ENCODE results near the gene PRG3. TPM values are rescaled to one million over a fixed set of nuclear protein-coding genes. Genes with fewer than 3 reads are reported as not detected.

Gene PRG3
- total RNA-seq, 4 donors from 2014 or later, result not detected

DNA sequence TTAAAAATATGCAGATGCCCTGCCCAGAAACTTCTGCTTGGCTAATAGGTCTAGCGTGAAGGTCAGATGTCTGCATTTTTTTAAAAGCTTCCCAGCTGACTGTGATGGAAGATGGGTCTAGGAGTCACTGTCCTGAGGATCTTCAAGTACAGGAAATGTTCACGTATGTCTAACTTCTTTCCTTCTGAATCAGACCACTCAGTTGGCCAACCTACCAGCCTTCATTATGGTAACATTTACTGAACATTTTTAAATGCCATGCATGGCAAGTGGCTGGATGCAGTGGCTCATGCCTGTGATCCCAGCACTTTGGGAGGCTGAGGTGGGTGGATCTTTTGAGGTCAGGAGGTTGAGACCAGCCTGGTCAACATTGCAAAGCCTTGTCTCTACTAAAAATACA, 10.6 kb upstream of the PRG3 start:
- Histone ChIP-seq H3K4me1 (no peaks in the 10 kb centered on the region), H3K4me3 (no peak overlapping the region), H3K27ac (replicated peaks in 1 of 4) (no peak overlapping the region), H3K36me3 (no peaks in the 10 kb centered on the region), H3K9me3 (no peaks in the 10 kb centered on the region), H3K27me3 (peaks cover 0 to 13% (median 0%) of the 10 kb centered on the region in 4 donors)
- TF ChIP-seq EP300 (IDR thresholded peaks at IDR 0.05) (no peak), POLR2AphosphoS5 (IDR thresholded peaks at IDR 0.05) (no peak), CTCF (IDR thresholded peaks at IDR 0.05) (no peak), POLR2A (IDR thresholded peaks at IDR 0.05; ENCODE audit: low read depth) (no peak)
- 70% methylated on average over 2 of the region's 2 CpGs for WGBS
- DNase-seq (ENCODE audit: extremely low spot score), result no peak
- intact Hi-C loops (cut with DNase I), result no loop called here

- TF ChIP-seq POLR2AphosphoS5 (IDR thresholded peaks at IDR 0.05), result no peak
- DNase-seq (ENCODE audit: extremely low spot score), result no peak
- WGBS, result 85% methylated on average over 3 of the region's 3 CpGs
- intact Hi-C loops (cut with DNase I), result no loop called here
- no peaks in the 10 kb centered on the region for H3K9me3 ChIP-seq
- no peak overlapping the region for H3K4me3 ChIP-seq
- H3K4me1 ChIP-seq, result no peaks in the 10 kb centered on the region
- H3K27ac ChIP-seq (replicated peaks in 1 of 4), result no peak overlapping the region
- H3K36me3 ChIP-seq, result no peaks in the 10 kb centered on the region
- H3K27me3 ChIP-seq, result peaks cover 0 to 13% (median 0%) of the 10 kb centered on the region in 4 donors
Measured at GRCh38 chr11:57391111-57391510, 10.2 kb upstream of the PRG3 start.

GRCh38 chr11:57390535-57390934, 9.6 kb upstream of the PRG3 start, which contains the start of gene PRG2:
TSS of gene PRG2 (minus strand) at chr11:57390650. CDS start at chr11:57389944, 706 bp downstream.
- no peak for DNase-seq (ENCODE audit: extremely low spot score)
- TF ChIP-seq POLR2A (IDR thresholded peaks at IDR 0.05; ENCODE audit: low read depth), result no peak
- no peak for TF ChIP-seq EP300 (IDR thresholded peaks at IDR 0.05)
- no peak for TF ChIP-seq POLR2AphosphoS5 (IDR thresholded peaks at IDR 0.05)
- no peak for TF ChIP-seq CTCF (IDR thresholded peaks at IDR 0.05)
- H3K9me3 ChIP-seq, result no peaks in the 10 kb centered on the region
- intact Hi-C loops (cut with DNase I), result no loop called here
- WGBS, result 64% methylated on average over 2 of the region's 2 CpGs
- H3K27ac ChIP-seq (replicated peaks in 1 of 4), result no peak within 1 kb of the TSS
- H3K36me3 ChIP-seq, result no peaks in the 10 kb centered on the region
- no peaks in the 10 kb centered on the region for H3K4me1 ChIP-seq
- H3K27me3 ChIP-seq, result peaks cover 0 to 13% (median 0%) of the 10 kb centered on the region in 4 donors
- H3K4me3 ChIP-seq, result no peak within 1 kb of the TSS

DNA sequence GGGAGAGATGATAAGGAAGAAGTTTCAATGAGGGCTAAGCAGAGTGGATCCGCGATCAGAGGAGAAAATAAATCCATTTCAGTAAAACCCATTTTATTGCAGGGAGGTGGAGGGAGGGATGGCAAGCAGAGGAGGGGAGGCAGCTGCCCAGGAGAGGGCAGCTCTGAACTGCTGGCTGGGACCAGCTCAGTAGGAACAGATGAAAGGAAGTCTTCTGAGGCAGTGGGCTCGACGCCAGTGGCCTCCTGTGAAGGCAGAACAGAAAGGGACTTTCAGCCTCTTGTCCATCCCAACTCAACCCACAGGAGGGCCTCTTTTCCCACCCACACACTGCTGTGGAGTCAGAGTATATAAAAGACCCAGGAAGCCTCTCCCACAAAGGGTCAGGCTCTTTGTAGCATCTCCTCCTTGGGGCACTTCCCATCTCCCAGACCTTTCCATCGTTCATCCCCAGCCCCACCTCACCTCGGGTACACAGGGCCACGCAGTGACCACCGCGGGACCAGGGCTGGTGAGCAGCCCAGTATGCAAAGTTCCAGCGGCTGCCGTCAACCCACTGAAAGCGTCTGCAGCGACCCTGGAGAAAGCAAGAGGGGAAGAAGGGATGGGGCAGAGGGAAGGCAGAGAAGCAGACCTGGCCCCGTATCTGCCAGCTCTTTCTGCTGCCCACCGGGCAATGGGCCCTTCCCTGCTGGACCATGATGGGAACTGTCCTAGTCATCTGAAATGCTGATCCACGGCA, 6.5 kb upstream of the PRG3 start:
- TF ChIP-seq POLR2AphosphoS5 (IDR thresholded peaks at IDR 0.05), result no peak
- TF ChIP-seq CTCF (IDR thresholded peaks at IDR 0.05), result peak in 1 of 3 experiments; percentile 13
- no peak overlapping the region for H3K4me3 ChIP-seq
- intact Hi-C loops (cut with DNase I), result no loop called here
- H3K4me1 ChIP-seq, result no peaks in the 10 kb centered on the region
- H3K36me3 ChIP-seq, result no peaks in the 10 kb centered on the region
- no peak for DNase-seq (ENCODE audit: extremely low spot score)
- 72% methylated on average over 14 of the region's 16 CpGs for WGBS
- H3K9me3 ChIP-seq, result no peaks in the 10 kb centered on the region
- H3K27ac ChIP-seq (replicated peaks in 1 of 4), result no peak overlapping the region
- H3K27me3 ChIP-seq, result peaks cover 0 to 17% (median 0%) of the 10 kb centered on the region in 4 donors

DNA sequence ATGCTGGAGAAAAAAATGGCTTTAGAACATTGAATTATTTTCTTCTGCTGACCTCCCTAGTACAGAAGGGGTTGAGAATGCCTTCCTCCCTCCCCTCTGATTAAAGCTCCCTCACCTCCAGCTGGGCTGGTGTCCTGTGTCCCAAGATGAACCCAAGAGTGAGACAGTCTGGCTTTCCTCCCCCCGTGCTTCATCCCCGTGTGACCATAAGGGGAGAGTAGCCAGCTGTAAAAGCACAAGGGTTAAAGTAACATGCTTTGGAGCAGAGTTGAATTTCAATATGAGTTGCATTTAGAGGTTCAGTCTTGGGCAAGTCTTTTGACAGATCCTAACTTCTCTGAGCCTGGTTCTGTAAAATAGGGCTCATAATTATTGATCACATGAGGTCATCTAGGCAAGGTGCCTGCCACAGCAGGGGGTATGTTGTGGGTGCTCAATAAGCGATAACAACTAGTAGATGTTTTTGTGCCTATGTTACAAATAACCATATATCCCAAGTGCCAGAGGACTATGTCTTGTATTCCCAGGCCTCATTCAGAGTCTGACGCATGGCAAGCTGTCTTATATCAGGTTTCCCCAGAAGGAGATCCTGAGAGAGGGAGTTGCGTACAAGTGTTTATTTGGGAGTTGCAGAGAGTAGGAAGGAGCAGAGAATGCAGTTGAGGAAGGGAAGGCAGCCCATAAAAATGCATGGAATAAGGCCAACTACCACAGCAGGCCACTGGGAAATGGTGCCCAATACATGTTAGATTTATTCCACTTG, 5.4 kb upstream of the PRG3 start:
- DNase-seq (ENCODE audit: extremely low spot score), result no peak
- Histone ChIP-seq H3K4me3 (no peak overlapping the region), H3K36me3 (no peaks in the 10 kb centered on the region), H3K27me3 (peaks cover 0 to 17% (median 0%) of the 10 kb centered on the region in 4 donors), H3K27ac (replicated peaks in 1 of 4) (no peak overlapping the region), H3K9me3 (no peaks in the 10 kb centered on the region), H3K4me1 (no peaks in the 10 kb centered on the region)
- WGBS, result 62% methylated on average over 5 of the region's 5 CpGs
- no peak for TF ChIP-seq POLR2AphosphoS5 (IDR thresholded peaks at IDR 0.05)
- no peak for TF ChIP-seq CTCF (IDR thresholded peaks at IDR 0.05)
- no peak for TF ChIP-seq POLR2A (IDR thresholded peaks at IDR 0.05; ENCODE audit: low read depth)
- no peak for TF ChIP-seq EP300 (IDR thresholded peaks at IDR 0.05)
- intact Hi-C loops (cut with DNase I), result no loop called here

All from esophagus muscularis mucosa (tissue), 4 donors.